Upper lobe of left lung (tissue), 6 donors: Measurements from ENCODE around the gene POMGNT2. TPM values are rescaled to one million over a fixed set of nuclear protein-coding genes. Genes with fewer than 3 reads are reported as not detected.
A peak's percentile ranks its signal among the peaks of the same experiment; 100 is the strongest.

ENCODE experiments used
- ATAC-seq, 2 donors: fragments of 200-7000 bp; cut with Tn5 transposase; one replicate each; pipeline ENCODE4 v1.9.1; 2022; ENCODE audit warnings: mild to moderate bottlenecking in 2 of 2, moderate library complexity in 2 of 2; ENCODE audit not compliant: low FRiP score in 2 of 2
- DNase-seq, 2 donors: peaks; one replicate each; pipeline ENCODE4 v3.0.0-alpha.2; 2019 to 2020
- H3K27ac ChIP-seq, 4 donors: fragments of 200-600 bp; sonication (generic); one replicate each; pipeline ENCODE4 v1.5.1; 2016 to 2019
- H3K27me3 ChIP-seq, 4 donors: fragments of 200-600 bp; sonication (generic); one replicate each; pipeline ENCODE4 v1.5.1; 2017 to 2019
- H3K36me3 ChIP-seq, 4 donors: fragments of 200-600 bp; sonication (generic); one replicate each; pipeline ENCODE4 v1.5.1; 2016 to 2019
- H3K4me1 ChIP-seq, 4 donors: fragments of 200-600 bp; sonication (generic); one replicate each; pipeline ENCODE4 v1.5.1; 2018 to 2019
- H3K4me3 ChIP-seq, 4 donors: fragments of 200-600 bp; sonication (generic); one replicate each; pipeline ENCODE4 v1.5.1; 2017 to 2019; ENCODE audit warnings: mild to moderate bottlenecking in 2 of 4, moderate library complexity in 1 of 4
- H3K9me3 ChIP-seq, 4 donors: fragments of 200-600 bp; sonication (generic); one replicate each; pipeline ENCODE4 v1.5.1; 2018 to 2019
- CTCF ChIP-seq, 6 experiments: fragments of 450-650 bp in 4 of 6; fragments of 200-600 bp in 2 of 6; sonication (generic) in 2 of 6; IDR thresholded peaks; one replicate each; pipeline ENCODE4 v1.5.1; 2016 to 2019; ENCODE audit warnings: antibody characterized with exemption in 6 of 6
- EP300 ChIP-seq, 4 donors: sonication (generic); formaldehyde crosslinking; IDR thresholded peaks; one replicate each; pipeline ENCODE4 v1.5.1; 2017; ENCODE audit warnings: antibody characterized with exemption in 4 of 4, control low read depth in 2 of 4
- POLR2A ChIP-seq, 4 donors: fragments of 450-650 bp; IDR thresholded peaks; one replicate each; pipeline ENCODE4 v1.5.1; 2016 to 2017; ENCODE audit warnings: antibody characterized with exemption in 4 of 4, mild to moderate bottlenecking in 2 of 4
- POLR2AphosphoS5 ChIP-seq, 2 donors: sonication (generic); formaldehyde crosslinking; IDR thresholded peaks; one replicate each; pipeline ENCODE4 v1.5.1; 2017; ENCODE audit warnings: antibody characterized with exemption in 2 of 2
- WGBS, 2 donors: methylation state at CpG; one replicate each; pipeline ENCODE4 v1.1.5; 2017 to 2018; 5-methylcytosine and 5-hydroxymethylcytosine counted together
- total RNA-seq, 6 donors: library from RNA; depleted of rRNA in 4 of 6; stranded (reverse); fragments of >200 nt in 4 of 6; gene quantifications; one replicate each; pipeline versions ENCODE4 v1.1.0 to v1.2.1, GENCODE V29; 2016 to 2021
- donor health status: DM: no; HTN: no; CAD: no; lungs with moderate emphysema.
- donor health status: DM: no; HTN: yes; CAD: no; lungs with severe emphysema.

POMGNT2 gene
- total RNA-seq, 6 donors from 2014 or later = 10.5 to 25.1 (median 14.1) TPM

GRCh38 chr3:43126536-43126935 lies 20.7 kb upstream of the POMGNT2 start:
- Histone ChIP-seq H3K9me3 (peaks cover 0 to 7% (median 2%) of the 10 kb centered on the region in 4 donors), H3K36me3 (no peaks in the 10 kb centered on the region), H3K4me3 (no peak overlapping the region), H3K4me1 (peaks cover 0 to 2% (median 0%) of the 10 kb centered on the region in 4 donors), H3K27me3 (no peaks in the 10 kb centered on the region), H3K27ac (no peak overlapping the region)
- 89 to 91% methylated on average over 3 of the region's 3 CpGs for WGBS, 2 donors
- no peak for DNase-seq
- peak in 1 of 2 donors; percentile 8 for ATAC-seq
- TF ChIP-seq CTCF (IDR thresholded peaks at IDR 0.05) = no peak
- no peak for TF ChIP-seq EP300 (IDR thresholded peaks at IDR 0.05)
- TF ChIP-seq POLR2AphosphoS5 (IDR thresholded peaks at IDR 0.05) = no peak
- no peak for TF ChIP-seq POLR2A (IDR thresholded peaks at IDR 0.05)

DNA sequence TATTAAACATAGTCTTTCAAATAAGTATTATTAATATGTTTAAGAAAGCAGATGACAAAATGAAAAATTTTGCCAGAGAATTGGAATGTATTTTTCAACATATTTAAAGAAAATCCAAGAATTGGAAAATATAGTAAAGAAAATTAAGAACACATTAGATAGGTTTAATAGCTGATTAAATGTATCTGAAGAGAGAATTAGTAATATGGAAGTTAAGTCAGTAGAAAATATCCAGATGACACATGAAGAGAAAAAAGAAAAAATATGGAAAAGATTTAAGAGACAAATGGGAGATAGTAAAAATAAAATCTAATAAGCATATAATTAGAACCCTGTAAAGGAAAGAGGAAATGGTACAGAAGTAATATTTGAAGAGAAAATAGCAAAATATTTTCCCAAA lies 18.0 kb upstream of the POMGNT2 start:
- no peak for TF ChIP-seq EP300 (IDR thresholded peaks at IDR 0.05)
- TF ChIP-seq CTCF (IDR thresholded peaks at IDR 0.05) = no peak
- TF ChIP-seq POLR2A (IDR thresholded peaks at IDR 0.05) = no peak
- no peak for TF ChIP-seq POLR2AphosphoS5 (IDR thresholded peaks at IDR 0.05)

DNA sequence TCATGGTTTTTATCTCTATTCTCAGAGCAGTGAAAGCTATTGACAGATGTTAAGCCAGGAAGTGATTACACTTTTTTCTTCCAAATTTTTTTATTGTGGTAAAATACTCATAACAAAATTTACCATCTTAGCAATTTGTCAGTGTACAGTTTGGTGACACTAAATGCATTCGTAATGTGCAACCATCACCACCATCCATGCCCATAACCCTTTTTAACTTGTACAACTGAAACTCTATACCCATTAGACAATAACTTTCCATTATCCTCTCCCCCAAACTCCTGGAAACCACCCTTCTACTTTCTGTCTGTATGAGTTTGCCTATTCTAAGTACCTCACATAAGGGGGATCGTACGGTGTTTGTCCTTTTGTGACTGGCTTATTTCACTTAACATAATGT lies 15.1 kb upstream of the POMGNT2 start:
- no peak for TF ChIP-seq CTCF (IDR thresholded peaks at IDR 0.05)
- no peak for TF ChIP-seq POLR2AphosphoS5 (IDR thresholded peaks at IDR 0.05)
- TF ChIP-seq POLR2A (IDR thresholded peaks at IDR 0.05) = no peak
- TF ChIP-seq EP300 (IDR thresholded peaks at IDR 0.05) = no peak
- H3K4me1 ChIP-seq = no peaks in the 10 kb centered on the region
- H3K4me3 ChIP-seq = no peak overlapping the region
- no peak overlapping the region for H3K27ac ChIP-seq
- ATAC-seq = no peak
- H3K27me3 ChIP-seq = no peaks in the 10 kb centered on the region
- peaks cover 0 to 7% (median 2%) of the 10 kb centered on the region in 4 donors for H3K9me3 ChIP-seq
- WGBS, 2 donors = 87 to 93% methylated on average over 3 of the region's 3 CpGs
- H3K36me3 ChIP-seq = no peaks in the 10 kb centered on the region
- DNase-seq = no peak

More for the DNA sequence above, 18.0 kb upstream of the POMGNT2 start:
- Histone ChIP-seq H3K27ac (no peak overlapping the region), H3K27me3 (no peaks in the 10 kb centered on the region), H3K4me3 (no peak overlapping the region), H3K4me1 (peaks cover 0 to 2% (median 0%) of the 10 kb centered on the region in 4 donors), H3K36me3 (no peaks in the 10 kb centered on the region), H3K9me3 (peaks cover 0 to 7% (median 2%) of the 10 kb centered on the region in 4 donors)
- no peak for ATAC-seq
- no peak for DNase-seq

- TF ChIP-seq EP300 (IDR thresholded peaks at IDR 0.05) (no peak), POLR2AphosphoS5 (IDR thresholded peaks at IDR 0.05) (no peak), CTCF (IDR thresholded peaks at IDR 0.05) (no peak), POLR2A (IDR thresholded peaks at IDR 0.05) (no peak)
- Histone ChIP-seq H3K4me1 (no peaks in the 10 kb centered on the region), H3K36me3 (no peaks in the 10 kb centered on the region), H3K4me3 (no peak overlapping the region), H3K27ac (no peak overlapping the region), H3K9me3 (no peaks in the 10 kb centered on the region), H3K27me3 (no peaks in the 10 kb centered on the region)
- WGBS, 2 donors = 89 to 94% methylated on average over 4 of the region's 4 CpGs
- DNase-seq (no peak), ATAC-seq (no peak)
These were observed 11.4 kb upstream of the POMGNT2 start for GRCh38 chr3:43117257-43117656.

DNA sequence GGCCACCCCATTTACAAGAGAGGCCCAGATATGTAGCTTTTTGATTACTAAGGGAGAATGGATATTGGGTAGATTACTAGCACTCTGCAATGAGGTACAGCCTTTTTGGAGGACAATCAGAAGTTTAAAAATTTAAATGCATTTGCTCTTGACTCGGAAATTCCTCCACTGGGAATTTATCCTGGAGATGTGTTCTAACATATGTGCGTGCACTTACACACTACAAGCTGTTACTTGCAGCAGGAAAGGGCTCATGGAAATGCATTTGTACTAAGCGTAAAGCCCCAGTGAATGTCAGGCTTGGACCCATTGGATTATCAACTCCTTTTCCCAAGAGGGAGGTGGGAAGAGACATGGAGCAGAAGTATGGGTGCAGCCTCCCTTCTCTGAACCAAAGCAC lies 7.8 kb upstream of the POMGNT2 start:
- WGBS, 2 donors = 89 to 100% methylated on average over 3 of the region's 3 CpGs
- TF ChIP-seq EP300 (IDR thresholded peaks at IDR 0.05) (no peak), POLR2AphosphoS5 (IDR thresholded peaks at IDR 0.05) (no peak), POLR2A (IDR thresholded peaks at IDR 0.05) (no peak), CTCF (IDR thresholded peaks at IDR 0.05) (no peak)
- no peaks in the 10 kb centered on the region for H3K36me3 ChIP-seq
- no peaks in the 10 kb centered on the region for H3K27me3 ChIP-seq
- DNase-seq (no peak), ATAC-seq (no peak)
- no peak overlapping the region for H3K4me3 ChIP-seq
- no peaks in the 10 kb centered on the region for H3K4me1 ChIP-seq
- no peaks in the 10 kb centered on the region for H3K9me3 ChIP-seq
- H3K27ac ChIP-seq = no peak overlapping the region
